HEK293 (cell line): ENCODE measurements around the gene ABAT.
A peak's percentile ranks its signal among the peaks of the same experiment; 100 is the strongest.

ENCODE experiments used
- CTCF ChIA-PET: fragments of 350-600 bp; formaldehyde crosslinking; extraction: SDS; loops from one replicate; lab custom pipeline; 2021; ENCODE audit warnings: antibody characterized with exemption; lab: Yijun Ruan, JAX
- POLR2A ChIA-PET: fragments of 300-600 bp; formaldehyde crosslinking; extraction: SDS; loops from one replicate; lab custom pipeline; 2020; ENCODE audit warnings: antibody characterized with exemption, inconsistent platforms; lab: Yijun Ruan, JAX
- H3K27ac ChIP-seq: fragments of 200-500 bp; sonication (Bioruptor generic); 2 replicates; pipeline ENCODE4 v1.5.1; 2014; ENCODE audit warnings: low read depth, low read length, control low read depth, inconsistent platforms; ENCODE audit errors: extremely low read depth
- H3K36me3 ChIP-seq, 2 experiments: fragments of 200-500 bp in 1 of 2; sonication (Bioruptor generic) in 1 of 2; 1 replicate in 1 of 2; 2 replicates in 1 of 2; pipeline ENCODE4 v1.5.1; 2014 to 2017; ENCODE audit warnings: inconsistent platforms in 2 of 2, low read length in 2 of 2; ENCODE audit not compliant: control insufficient read depth in 2 of 2, insufficient read depth in 1 of 2
- H3K4me1 ChIP-seq: fragments of 200-500 bp; sonication (Bioruptor generic); 2 replicates; pipeline ENCODE4 v1.5.1; 2014; ENCODE audit warnings: mild to moderate bottlenecking, low read length, inconsistent platforms; ENCODE audit not compliant: control insufficient read depth, insufficient read depth
- H3K4me3 ChIP-seq: 2 replicates; pipeline ENCODE4 v1.5.1; 2011; ENCODE audit warnings: low read depth, mild to moderate bottlenecking, control low read depth, low read length, moderate library complexity
- H3K9me3 ChIP-seq: fragments of 200-500 bp; sonication (Bioruptor generic); 2 replicates; pipeline ENCODE4 v1.5.1; 2014; ENCODE audit warnings: low read depth, low read length, inconsistent platforms; ENCODE audit not compliant: control insufficient read depth, insufficient read depth
- EGR2 ChIP-seq: fragments of 450-650 bp; formaldehyde crosslinking; IDR thresholded peaks from 2 replicates; pipeline ENCODE4 v1.5.1; 2016; ENCODE audit warnings: low read depth, missing biosample characterization, missing genetic modification characterization
- MEIS1 ChIP-seq: sonication (generic); formaldehyde crosslinking; IDR thresholded peaks from 2 replicates; pipeline ENCODE4 v1.8.1; 2022; ENCODE audit warnings: missing genetic modification reagents, mild to moderate bottlenecking, borderline replicate concordance
- PRDM1 ChIP-seq: fragments of 450-650 bp; formaldehyde crosslinking; IDR thresholded peaks from 2 replicates; pipeline ENCODE4; 2016; ENCODE audit warnings: missing biosample characterization, missing genetic modification characterization
- ZBTB17 ChIP-seq: fragments of 450-650 bp; formaldehyde crosslinking; IDR thresholded peaks from 2 replicates; pipeline ENCODE4 v1.5.1; 2016; ENCODE audit warnings: missing biosample characterization, missing genetic modification characterization
- ZNF133 ChIP-seq: fragments of 450-650 bp; formaldehyde crosslinking; IDR thresholded peaks from 2 replicates; pipeline ENCODE4 v1.5.1; 2016; ENCODE audit warnings: missing biosample characterization, missing genetic modification characterization
- ZNF140 ChIP-seq: fragments of 450-650 bp; formaldehyde crosslinking; IDR thresholded peaks from 2 replicates; pipeline ENCODE4 v1.5.1; 2016; ENCODE audit warnings: missing biosample characterization, missing genetic modification characterization
- ZNF175 ChIP-seq: fragments of 450-650 bp; formaldehyde crosslinking; IDR thresholded peaks from 2 replicates; pipeline ENCODE4 v1.5.1; 2016; ENCODE audit warnings: missing biosample characterization, missing genetic modification characterization
- ZNF2 ChIP-seq: fragments of 450-650 bp; formaldehyde crosslinking; IDR thresholded peaks from 2 replicates; pipeline ENCODE4 v1.5.1; 2016; ENCODE audit warnings: missing biosample characterization, missing genetic modification characterization
- ZNF324 ChIP-seq: fragments of 450-650 bp; formaldehyde crosslinking; IDR thresholded peaks from 2 replicates; pipeline ENCODE4 v1.5.1; 2016; ENCODE audit warnings: missing biosample characterization, missing genetic modification characterization
- ZNF416 ChIP-seq: fragments of 450-650 bp; formaldehyde crosslinking; IDR thresholded peaks from 2 replicates; pipeline ENCODE4 v1.5.1; 2016; ENCODE audit warnings: missing biosample characterization, missing genetic modification characterization
- ZNF426 ChIP-seq: fragments of 450-650 bp; formaldehyde crosslinking; IDR thresholded peaks from 2 replicates; pipeline ENCODE4 v1.5.1; 2017; ENCODE audit warnings: missing biosample characterization, missing genetic modification characterization, mild to moderate bottlenecking, inconsistent platforms, moderate library complexity
- ZNF473 ChIP-seq: fragments of 450-650 bp; formaldehyde crosslinking; IDR thresholded peaks from 2 replicates; pipeline ENCODE4 v1.5.1; 2017; ENCODE audit warnings: missing biosample characterization, missing genetic modification characterization
- ZNF654 ChIP-seq: fragments of 450-650 bp; formaldehyde crosslinking; IDR thresholded peaks from 2 replicates; pipeline ENCODE4 v1.5.1; 2016; ENCODE audit warnings: low read depth, missing biosample characterization, missing genetic modification characterization
- ZXDB ChIP-seq: fragments of 450-650 bp; formaldehyde crosslinking; IDR thresholded peaks from 2 replicates; pipeline ENCODE4 v1.5.1; 2016; ENCODE audit warnings: missing biosample characterization, missing genetic modification characterization
- TF ChIP-seq, protein P1 (sequence below): fragments of 450-650 bp; formaldehyde crosslinking; IDR thresholded peaks from 2 replicates; pipeline ENCODE4 v1.5.1; 2016; ENCODE audit warnings: missing biosample characterization, missing genetic modification characterization, borderline replicate concordance
- TF ChIP-seq, protein P2 (sequence below): fragments of 450-650 bp; formaldehyde crosslinking; IDR thresholded peaks from 2 replicates; pipeline ENCODE4 v1.5.1; 2016; ENCODE audit warnings: missing biosample characterization, missing genetic modification characterization
- TF ChIP-seq, protein P3 (sequence below): fragments of 450-650 bp; formaldehyde crosslinking; IDR thresholded peaks from 2 replicates; pipeline ENCODE4 v1.5.1; 2016; ENCODE audit warnings: missing biosample characterization, missing genetic modification characterization
- TF ChIP-seq, protein P4 (sequence below): fragments of 450-650 bp; IDR thresholded peaks from 2 replicates; pipeline ENCODE4 v1.5.1; 2018; ENCODE audit warnings: missing biosample characterization, missing genetic modification characterization

Gene ABAT

DNA sequence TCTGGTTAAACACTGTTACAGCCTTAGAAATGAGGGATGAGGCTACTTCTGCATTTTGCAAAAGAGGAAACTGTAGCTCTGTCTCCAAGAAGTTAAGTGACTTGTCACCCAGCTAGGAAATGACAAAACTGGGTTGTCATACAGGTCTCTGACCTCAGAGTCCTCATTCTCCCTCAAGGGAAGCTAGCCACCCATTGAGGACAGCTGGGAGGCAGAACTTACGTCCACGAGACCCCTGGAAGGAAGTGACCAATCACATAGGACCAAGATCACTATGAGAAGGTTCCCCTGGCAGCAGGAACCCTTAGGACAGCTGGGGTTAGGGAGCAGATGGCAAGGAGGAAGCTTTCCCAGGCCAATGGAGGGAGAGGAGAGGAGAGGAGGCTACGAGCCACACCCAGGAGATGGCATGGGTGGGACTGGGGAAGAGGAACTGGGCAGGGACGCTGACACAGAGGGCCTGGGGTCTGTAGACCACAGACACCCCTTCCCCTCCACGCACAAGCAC lies 41.7 kb upstream of the ABAT start:
- Histone ChIP-seq H3K36me3 (peaks cover 16 to 94% of the 10 kb centered on the region in 2 experiments), H3K4me3 (no peak overlapping the region), H3K27ac (no peak overlapping the region), H3K9me3 (no peaks in the 10 kb centered on the region), H3K4me1 (no peaks in the 10 kb centered on the region)
- ChIA-PET POLR2A (no interaction called here), CTCF (interaction anchor here (0.6 to 1.0 kb wide), 2 partner anchors 9 to 65 kb away, joined by 3 read pairs; no protein-coding TSS in a partner anchor)
- TF ChIP-seq ZNF426 (tag by site-specific recombination): no peak
- TF ChIP-seq, protein P1, sequence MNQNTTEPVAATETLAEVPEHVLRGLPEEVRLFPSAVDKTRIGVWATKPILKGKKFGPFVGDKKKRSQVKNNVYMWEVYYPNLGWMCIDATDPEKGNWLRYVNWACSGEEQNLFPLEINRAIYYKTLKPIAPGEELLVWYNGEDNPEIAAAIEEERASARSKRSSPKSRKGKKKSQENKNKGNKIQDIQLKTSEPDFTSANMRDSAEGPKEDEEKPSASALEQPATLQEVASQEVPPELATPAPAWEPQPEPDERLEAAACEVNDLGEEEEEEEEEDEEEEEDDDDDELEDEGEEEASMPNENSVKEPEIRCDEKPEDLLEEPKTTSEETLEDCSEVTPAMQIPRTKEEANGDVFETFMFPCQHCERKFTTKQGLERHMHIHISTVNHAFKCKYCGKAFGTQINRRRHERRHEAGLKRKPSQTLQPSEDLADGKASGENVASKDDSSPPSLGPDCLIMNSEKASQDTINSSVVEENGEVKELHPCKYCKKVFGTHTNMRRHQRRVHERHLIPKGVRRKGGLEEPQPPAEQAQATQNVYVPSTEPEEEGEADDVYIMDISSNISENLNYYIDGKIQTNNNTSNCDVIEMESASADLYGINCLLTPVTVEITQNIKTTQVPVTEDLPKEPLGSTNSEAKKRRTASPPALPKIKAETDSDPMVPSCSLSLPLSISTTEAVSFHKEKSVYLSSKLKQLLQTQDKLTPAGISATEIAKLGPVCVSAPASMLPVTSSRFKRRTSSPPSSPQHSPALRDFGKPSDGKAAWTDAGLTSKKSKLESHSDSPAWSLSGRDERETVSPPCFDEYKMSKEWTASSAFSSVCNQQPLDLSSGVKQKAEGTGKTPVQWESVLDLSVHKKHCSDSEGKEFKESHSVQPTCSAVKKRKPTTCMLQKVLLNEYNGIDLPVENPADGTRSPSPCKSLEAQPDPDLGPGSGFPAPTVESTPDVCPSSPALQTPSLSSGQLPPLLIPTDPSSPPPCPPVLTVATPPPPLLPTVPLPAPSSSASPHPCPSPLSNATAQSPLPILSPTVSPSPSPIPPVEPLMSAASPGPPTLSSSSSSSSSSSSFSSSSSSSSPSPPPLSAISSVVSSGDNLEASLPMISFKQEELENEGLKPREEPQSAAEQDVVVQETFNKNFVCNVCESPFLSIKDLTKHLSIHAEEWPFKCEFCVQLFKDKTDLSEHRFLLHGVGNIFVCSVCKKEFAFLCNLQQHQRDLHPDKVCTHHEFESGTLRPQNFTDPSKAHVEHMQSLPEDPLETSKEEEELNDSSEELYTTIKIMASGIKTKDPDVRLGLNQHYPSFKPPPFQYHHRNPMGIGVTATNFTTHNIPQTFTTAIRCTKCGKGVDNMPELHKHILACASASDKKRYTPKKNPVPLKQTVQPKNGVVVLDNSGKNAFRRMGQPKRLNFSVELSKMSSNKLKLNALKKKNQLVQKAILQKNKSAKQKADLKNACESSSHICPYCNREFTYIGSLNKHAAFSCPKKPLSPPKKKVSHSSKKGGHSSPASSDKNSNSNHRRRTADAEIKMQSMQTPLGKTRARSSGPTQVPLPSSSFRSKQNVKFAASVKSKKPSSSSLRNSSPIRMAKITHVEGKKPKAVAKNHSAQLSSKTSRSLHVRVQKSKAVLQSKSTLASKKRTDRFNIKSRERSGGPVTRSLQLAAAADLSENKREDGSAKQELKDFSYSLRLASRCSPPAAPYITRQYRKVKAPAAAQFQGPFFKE (tag by site-specific recombination): no peak
- no peak for TF ChIP-seq PRDM1 (tag by site-specific recombination)
- no peak for TF ChIP-seq ZNF416 (tag by site-specific recombination)
- no peak for TF ChIP-seq ZNF473 (tag by site-specific recombination)

DNA sequence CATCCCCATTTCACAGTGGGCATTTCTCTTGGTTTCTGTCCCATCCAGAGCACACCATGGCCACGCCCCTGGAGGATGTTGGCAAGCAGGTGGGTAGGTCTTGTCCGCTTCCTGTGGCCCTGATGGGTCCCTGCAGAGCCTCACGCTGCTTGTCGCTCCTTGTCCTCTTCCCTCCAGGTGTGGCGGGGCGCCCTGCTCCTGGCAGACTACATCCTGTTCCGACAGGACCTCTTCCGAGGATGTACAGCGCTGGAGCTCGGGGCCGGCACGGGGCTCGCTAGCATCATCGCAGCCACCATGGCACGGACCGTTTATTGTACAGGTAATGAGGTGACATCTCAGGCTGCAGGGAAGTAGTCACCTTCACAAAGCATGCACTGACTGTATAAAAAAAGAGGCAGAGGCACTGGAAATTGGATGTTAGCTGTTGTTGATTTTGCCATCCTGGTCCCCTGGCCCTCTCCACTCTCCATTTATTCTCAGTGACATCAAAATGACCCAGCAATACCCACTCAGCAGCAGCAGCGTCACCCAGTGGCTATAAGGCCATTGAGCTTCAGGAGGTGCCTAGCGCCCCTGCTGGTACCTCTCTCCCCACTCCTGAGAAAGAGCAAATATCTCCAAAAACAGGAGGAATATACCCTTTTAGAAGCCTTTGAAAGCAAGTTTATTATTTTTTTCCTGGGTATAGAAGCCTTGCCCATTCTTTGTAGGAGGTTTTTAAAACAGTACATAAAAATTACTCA lies 39.3 kb upstream of the ABAT start:
- no peaks in the 10 kb centered on the region for H3K9me3 ChIP-seq
- POLR2A ChIA-PET: no interaction called here
- H3K36me3 ChIP-seq: peaks cover 10 to 92% of the 10 kb centered on the region in 2 experiments
- no peak overlapping the region for H3K27ac ChIP-seq
- no peak overlapping the region for H3K4me3 ChIP-seq
- CTCF ChIA-PET: interaction anchor here (0.6 to 3.2 kb wide), 14 partner anchors 10 to 516 kb away, joined by 3 to 13 read pairs (median 3); no protein-coding TSS in a partner anchor
- no peaks in the 10 kb centered on the region for H3K4me1 ChIP-seq
- TF ChIP-seq, protein P2, sequence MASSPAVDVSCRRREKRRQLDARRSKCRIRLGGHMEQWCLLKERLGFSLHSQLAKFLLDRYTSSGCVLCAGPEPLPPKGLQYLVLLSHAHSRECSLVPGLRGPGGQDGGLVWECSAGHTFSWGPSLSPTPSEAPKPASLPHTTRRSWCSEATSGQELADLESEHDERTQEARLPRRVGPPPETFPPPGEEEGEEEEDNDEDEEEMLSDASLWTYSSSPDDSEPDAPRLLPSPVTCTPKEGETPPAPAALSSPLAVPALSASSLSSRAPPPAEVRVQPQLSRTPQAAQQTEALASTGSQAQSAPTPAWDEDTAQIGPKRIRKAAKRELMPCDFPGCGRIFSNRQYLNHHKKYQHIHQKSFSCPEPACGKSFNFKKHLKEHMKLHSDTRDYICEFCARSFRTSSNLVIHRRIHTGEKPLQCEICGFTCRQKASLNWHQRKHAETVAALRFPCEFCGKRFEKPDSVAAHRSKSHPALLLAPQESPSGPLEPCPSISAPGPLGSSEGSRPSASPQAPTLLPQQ: no peak
- TF ChIP-seq, protein P3, sequence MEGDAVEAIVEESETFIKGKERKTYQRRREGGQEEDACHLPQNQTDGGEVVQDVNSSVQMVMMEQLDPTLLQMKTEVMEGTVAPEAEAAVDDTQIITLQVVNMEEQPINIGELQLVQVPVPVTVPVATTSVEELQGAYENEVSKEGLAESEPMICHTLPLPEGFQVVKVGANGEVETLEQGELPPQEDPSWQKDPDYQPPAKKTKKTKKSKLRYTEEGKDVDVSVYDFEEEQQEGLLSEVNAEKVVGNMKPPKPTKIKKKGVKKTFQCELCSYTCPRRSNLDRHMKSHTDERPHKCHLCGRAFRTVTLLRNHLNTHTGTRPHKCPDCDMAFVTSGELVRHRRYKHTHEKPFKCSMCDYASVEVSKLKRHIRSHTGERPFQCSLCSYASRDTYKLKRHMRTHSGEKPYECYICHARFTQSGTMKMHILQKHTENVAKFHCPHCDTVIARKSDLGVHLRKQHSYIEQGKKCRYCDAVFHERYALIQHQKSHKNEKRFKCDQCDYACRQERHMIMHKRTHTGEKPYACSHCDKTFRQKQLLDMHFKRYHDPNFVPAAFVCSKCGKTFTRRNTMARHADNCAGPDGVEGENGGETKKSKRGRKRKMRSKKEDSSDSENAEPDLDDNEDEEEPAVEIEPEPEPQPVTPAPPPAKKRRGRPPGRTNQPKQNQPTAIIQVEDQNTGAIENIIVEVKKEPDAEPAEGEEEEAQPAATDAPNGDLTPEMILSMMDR (tag by site-specific recombination): peak; percentile 58; the same call in 1 of the 2 replicates
- TF ChIP-seq ZNF2 (tag by site-specific recombination): 0 out of 2 replicates have a peak, but pooled peaks have one; percentile 29
- peak; percentile 23 for TF ChIP-seq ZNF654

DNA sequence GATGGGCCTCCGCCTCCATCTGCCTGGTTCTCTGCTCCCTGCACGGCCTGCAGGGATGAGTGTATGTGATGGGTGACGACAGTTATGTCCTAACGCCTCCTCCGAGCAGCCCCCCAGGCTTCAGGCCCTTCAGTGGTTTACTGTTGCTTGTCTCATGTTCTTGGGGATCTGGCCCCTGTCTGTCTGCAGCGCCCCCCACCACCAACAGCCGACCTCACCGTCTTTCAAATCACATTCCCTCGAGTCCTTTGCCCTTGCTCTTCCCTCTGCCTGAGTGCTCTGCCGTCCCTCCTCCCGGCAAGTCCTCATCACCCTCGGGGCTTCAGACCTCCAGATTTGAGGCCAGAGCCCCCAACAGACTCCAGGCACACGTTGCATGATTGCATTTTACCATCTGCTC lies 34.7 kb upstream of the ABAT start:
- TF ChIP-seq ZNF133 (tag by site-specific recombination): no peak
- no peak for TF ChIP-seq ZNF324 (tag by site-specific recombination)
- no peak for TF ChIP-seq ZNF426 (tag by site-specific recombination)
- TF ChIP-seq ZXDB (tag by site-specific recombination): no peak
- no peak for TF ChIP-seq ZNF175 (tag by site-specific recombination)
- no peak for TF ChIP-seq ZNF140 (tag by site-specific recombination)
- no peak for TF ChIP-seq ZBTB17 (tag by site-specific recombination)
- TF ChIP-seq, protein P4, sequence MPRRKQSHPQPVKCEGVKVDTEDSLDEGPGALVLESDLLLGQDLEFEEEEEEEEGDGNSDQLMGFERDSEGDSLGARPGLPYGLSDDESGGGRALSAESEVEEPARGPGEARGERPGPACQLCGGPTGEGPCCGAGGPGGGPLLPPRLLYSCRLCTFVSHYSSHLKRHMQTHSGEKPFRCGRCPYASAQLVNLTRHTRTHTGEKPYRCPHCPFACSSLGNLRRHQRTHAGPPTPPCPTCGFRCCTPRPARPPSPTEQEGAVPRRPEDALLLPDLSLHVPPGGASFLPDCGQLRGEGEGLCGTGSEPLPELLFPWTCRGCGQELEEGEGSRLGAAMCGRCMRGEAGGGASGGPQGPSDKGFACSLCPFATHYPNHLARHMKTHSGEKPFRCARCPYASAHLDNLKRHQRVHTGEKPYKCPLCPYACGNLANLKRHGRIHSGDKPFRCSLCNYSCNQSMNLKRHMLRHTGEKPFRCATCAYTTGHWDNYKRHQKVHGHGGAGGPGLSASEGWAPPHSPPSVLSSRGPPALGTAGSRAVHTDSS: no peak
- no peak for TF ChIP-seq MEIS1 (CRISPR knock-in tag)
- no peak for TF ChIP-seq EGR2
- Histone ChIP-seq H3K4me3 (no peak overlapping the region), H3K9me3 (no peaks in the 10 kb centered on the region), H3K27ac (no peak overlapping the region), H3K4me1 (no peaks in the 10 kb centered on the region), H3K36me3 (peaks cover 10 to 89% of the 10 kb centered on the region in 2 experiments)
- ChIA-PET POLR2A (no interaction called here), CTCF (interaction anchor here (0.6 to 0.7 kb wide), 2 partner anchors 72 to 138 kb away, joined by 3 read pairs; no protein-coding TSS in a partner anchor)
